ENCODE measurements around the gene TRAPPC10. TPM values are rescaled to one million over a fixed set of nuclear protein-coding genes. Genes with fewer than 3 reads are reported as not detected.

TRAPPC10 gene, protein sequence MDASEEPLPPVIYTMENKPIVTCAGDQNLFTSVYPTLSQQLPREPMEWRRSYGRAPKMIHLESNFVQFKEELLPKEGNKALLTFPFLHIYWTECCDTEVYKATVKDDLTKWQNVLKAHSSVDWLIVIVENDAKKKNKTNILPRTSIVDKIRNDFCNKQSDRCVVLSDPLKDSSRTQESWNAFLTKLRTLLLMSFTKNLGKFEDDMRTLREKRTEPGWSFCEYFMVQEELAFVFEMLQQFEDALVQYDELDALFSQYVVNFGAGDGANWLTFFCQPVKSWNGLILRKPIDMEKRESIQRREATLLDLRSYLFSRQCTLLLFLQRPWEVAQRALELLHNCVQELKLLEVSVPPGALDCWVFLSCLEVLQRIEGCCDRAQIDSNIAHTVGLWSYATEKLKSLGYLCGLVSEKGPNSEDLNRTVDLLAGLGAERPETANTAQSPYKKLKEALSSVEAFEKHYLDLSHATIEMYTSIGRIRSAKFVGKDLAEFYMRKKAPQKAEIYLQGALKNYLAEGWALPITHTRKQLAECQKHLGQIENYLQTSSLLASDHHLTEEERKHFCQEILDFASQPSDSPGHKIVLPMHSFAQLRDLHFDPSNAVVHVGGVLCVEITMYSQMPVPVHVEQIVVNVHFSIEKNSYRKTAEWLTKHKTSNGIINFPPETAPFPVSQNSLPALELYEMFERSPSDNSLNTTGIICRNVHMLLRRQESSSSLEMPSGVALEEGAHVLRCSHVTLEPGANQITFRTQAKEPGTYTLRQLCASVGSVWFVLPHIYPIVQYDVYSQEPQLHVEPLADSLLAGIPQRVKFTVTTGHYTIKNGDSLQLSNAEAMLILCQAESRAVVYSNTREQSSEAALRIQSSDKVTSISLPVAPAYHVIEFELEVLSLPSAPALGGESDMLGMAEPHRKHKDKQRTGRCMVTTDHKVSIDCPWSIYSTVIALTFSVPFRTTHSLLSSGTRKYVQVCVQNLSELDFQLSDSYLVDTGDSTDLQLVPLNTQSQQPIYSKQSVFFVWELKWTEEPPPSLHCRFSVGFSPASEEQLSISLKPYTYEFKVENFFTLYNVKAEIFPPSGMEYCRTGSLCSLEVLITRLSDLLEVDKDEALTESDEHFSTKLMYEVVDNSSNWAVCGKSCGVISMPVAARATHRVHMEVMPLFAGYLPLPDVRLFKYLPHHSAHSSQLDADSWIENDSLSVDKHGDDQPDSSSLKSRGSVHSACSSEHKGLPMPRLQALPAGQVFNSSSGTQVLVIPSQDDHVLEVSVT
- 13.7 and 13.9 TPM in 2 replicates for total RNA-seq (2014; rRNA removed; shearing (Covaris generic))

DNA sequence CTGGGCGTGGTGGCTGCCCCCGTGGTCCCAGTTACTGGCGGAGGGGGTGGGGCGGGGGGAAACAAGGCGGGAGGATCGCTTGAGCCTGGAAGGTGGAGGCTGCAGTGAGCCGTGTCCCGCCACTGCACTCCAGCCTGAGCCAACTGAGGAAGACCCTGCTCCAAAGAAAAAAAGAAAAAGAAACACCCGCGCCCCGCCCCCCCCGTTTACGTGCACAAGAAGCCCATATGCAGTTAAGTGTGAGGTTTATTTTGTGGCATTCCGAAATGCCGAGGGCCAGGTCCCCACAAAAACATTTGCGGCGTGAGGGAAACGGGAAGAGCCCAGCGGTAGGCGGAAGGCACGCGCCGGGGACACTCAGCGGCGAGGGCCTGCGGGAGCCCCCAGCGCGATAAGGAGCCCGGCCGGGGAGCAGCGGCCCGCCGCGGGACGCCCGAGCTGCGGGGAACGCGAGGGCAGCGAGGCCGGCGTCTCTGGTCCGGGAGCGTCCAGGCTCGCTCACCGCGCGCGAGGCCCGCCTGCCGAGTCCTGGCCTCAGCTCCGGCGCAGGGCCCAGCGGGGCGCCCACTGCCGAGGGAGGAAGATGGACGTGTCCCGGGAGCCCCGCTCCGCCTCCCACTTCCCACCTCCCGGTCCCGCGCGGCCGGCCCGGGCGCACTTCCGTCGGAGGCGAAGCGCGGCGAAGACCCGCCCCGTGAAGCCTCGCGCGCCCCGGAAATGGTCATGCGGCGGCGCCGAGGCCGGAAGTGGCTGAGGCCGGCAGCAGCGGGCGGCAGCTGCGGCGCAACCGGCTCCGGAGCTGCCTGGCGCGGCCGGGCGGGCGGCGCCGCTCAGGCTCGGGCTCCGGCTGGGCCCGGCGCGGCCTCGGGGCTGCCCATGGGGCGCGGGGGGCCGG is at the start of gene TRAPPC10:
Gene TRAPPC10, plus strand, starts transcription at position 731 of the 895 bp plus-strand sequence. CDS start 185 bp downstream, outside the sequence.

DNA sequence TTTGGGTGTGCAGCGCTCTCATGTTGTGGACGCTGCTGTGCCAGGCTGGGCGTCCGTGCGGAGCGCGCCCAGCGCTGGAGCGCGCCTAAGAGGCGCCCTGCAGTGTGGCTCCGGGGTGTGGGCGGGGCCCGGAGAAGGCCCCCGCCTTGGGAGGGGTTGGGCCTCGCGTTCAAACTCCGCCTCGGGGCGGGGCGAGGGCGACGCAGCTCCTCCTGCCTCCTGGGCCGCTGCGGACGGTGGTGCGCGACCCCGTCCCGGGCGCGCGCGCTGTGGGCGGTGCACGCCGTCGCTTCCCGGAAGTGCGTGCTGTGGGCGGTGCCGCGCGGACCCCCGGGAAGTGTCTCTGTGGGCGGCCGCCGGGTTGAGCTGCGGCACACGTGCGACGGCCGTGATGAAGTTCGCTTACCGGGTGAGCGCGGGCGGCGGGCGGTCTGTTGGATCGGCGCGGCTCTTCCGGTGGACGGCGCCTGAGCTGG is 95.0 kb downstream of the TRAPPC10 start, which contains the start of gene PWP2:
Gene PWP2, plus strand, starts transcription at position 374 of the 476 bp plus-strand sequence. Its CDS starts 18 bp downstream, at position 392.

Small RNA genes lying within 50 kb of the gene (small RNA-seq; reads per million reads assigned to genes)
- gene RNU6-1150P, result not detected

Other genes with a start within 250 kb of the TRAPPC10 start
- 9.4 and 9.5 TPM in 2 replicates for gene CSTB, start 236.0 kb upstream of the TRAPPC10 start, total RNA-seq (2014; rRNA removed; shearing (Covaris generic))
- gene RRP1, start 222.7 kb upstream of the TRAPPC10 start, total RNA-seq (2014; rRNA removed; shearing (Covaris generic)), result 25.7 and 29.3 TPM in 2 replicates
- 26.5 and 36.1 TPM in 2 replicates for gene AGPAT3, start 147.1 kb upstream of the TRAPPC10 start, total RNA-seq (2014; rRNA removed; shearing (Covaris generic))
- gene PWP2, start 95.1 kb downstream of the TRAPPC10 start, total RNA-seq (2014; rRNA removed; shearing (Covaris generic)), result 28.7 and 37.9 TPM in 2 replicates
- gene GATD3, start 121.4 kb downstream of the TRAPPC10 start, total RNA-seq (2014; rRNA removed; shearing (Covaris generic)), result 32.6 TPM in 2 replicates
- gene ICOSLG, start 228.6 kb downstream of the TRAPPC10 start, total RNA-seq (2014; rRNA removed; shearing (Covaris generic)), result 0.26 and 0.27 TPM in 2 replicates
- gene DNMT3L, start 249.6 kb downstream of the TRAPPC10 start, total RNA-seq (2014; rRNA removed; shearing (Covaris generic)), result not detected in 2 replicates

Measured in A375 (cell line).